Duodenal mucosa (tissue), 2 donors: ENCODE results near the gene MAP2.
"Not testable (repeated sequence)": the region's sequence is repeated elsewhere in the genome, so short reads cannot be mapped to it uniquely, and the experiment has no call there.

Experiments
- H3K27ac ChIP-seq: one replicate; pipeline ENCODE4 v1.7.0; 2013; ENCODE audit warnings: low read depth, low read length
- H3K27me3 ChIP-seq, 2 donors: one replicate each; pipeline ENCODE4 v1.7.0; 2013; ENCODE audit warnings: low read length in 2 of 2, control low read depth in 1 of 2; ENCODE audit not compliant: insufficient read depth in 2 of 2, control insufficient read depth in 1 of 2
- H3K36me3 ChIP-seq, 2 donors: one replicate each; pipeline ENCODE4 v1.7.0; 2013; ENCODE audit warnings: low read length in 2 of 2, control low read depth in 1 of 2; ENCODE audit not compliant: insufficient read depth in 2 of 2, control insufficient read depth in 1 of 2
- H3K4me1 ChIP-seq, 2 donors: one replicate each; pipeline ENCODE4 v1.7.0; 2013; ENCODE audit warnings: low read length in 2 of 2, control low read depth in 1 of 2; ENCODE audit not compliant: insufficient read depth in 2 of 2, control insufficient read depth in 1 of 2
- H3K4me3 ChIP-seq, 2 donors: one replicate each; pipeline ENCODE4 v1.7.0; 2013; ENCODE audit warnings: low read length in 2 of 2, low read depth in 1 of 2
- H3K9ac ChIP-seq, 2 donors: one replicate each; pipeline ENCODE4 v1.7.0; 2013; ENCODE audit warnings: low read length in 2 of 2, low read depth in 1 of 2
- H3K9me3 ChIP-seq, 2 donors: one replicate each; pipeline ENCODE4 v1.7.0; 2013; ENCODE audit warnings: low read length in 2 of 2, control low read depth in 1 of 2; ENCODE audit not compliant: control insufficient read depth in 1 of 2

MAP2 gene

DNA sequence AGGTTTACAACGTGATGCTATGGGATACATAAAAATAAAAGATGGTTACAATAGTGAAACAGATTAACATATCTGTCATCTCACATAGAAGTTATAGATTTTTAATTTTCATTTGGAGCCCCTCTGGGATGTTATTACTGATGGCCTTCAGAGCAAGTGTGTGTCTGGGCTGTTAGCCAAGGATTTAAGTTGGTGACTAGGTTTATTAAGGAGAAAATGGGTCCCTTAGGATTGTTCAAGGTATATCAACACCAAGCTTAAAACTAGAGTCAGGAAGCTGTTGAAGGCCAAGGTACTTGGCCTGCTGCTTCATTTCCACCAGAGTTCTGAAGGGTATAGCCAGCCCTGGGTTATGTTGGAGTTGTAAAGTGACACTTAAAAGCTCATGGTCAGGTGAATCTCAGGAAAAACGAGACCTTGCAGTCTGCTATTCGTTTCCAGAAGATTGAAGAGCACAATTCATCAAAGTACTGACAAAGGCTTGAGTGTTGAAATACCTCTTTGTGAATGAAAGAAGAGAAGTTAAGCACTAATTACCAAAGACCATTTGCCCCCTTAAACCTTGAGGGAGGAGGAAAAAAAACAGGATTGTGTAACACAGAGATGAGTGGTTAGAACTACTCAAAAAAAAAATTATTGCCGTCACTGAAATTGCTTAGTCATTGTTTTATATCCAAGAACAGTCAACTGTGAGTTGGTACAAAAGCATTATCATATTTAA, 48.4 kb downstream of the MAP2 start:
- no peaks in the 10 kb centered on the region for H3K9me3 ChIP-seq
- no peaks in the 10 kb centered on the region for H3K27me3 ChIP-seq
- no peak overlapping the region for H3K27ac ChIP-seq
- no peaks in the 10 kb centered on the region for H3K4me1 ChIP-seq
- H3K9ac ChIP-seq, result no peak overlapping the region
- H3K4me3 ChIP-seq, result no peak overlapping the region
- no peaks in the 10 kb centered on the region for H3K36me3 ChIP-seq

DNA sequence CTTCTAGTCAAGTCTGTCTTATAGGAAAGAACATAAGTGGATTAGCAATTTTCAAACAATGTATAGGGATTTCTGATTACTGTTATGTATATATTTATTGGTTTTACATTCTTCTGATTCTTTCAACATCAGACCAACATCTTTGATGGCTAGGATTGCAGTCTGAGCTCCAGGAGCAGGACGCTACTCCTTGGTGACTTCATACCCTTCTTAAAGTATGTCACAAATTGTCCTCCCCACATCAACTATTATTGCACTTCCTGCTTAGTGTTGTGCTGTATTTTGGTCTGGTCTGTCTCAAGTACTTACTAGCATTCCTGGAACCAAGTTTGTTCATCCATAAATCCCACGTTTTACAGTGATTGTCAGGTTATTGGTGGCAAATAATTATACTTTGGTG, 49.0 kb downstream of the MAP2 start:
- Histone ChIP-seq H3K9ac (no peak overlapping the region), H3K36me3 (no peaks in the 10 kb centered on the region), H3K4me3 (no peak overlapping the region), H3K4me1 (no peaks in the 10 kb centered on the region), H3K27me3 (no peaks in the 10 kb centered on the region), H3K9me3 (no peaks in the 10 kb centered on the region), H3K27ac (no peak overlapping the region)

DNA sequence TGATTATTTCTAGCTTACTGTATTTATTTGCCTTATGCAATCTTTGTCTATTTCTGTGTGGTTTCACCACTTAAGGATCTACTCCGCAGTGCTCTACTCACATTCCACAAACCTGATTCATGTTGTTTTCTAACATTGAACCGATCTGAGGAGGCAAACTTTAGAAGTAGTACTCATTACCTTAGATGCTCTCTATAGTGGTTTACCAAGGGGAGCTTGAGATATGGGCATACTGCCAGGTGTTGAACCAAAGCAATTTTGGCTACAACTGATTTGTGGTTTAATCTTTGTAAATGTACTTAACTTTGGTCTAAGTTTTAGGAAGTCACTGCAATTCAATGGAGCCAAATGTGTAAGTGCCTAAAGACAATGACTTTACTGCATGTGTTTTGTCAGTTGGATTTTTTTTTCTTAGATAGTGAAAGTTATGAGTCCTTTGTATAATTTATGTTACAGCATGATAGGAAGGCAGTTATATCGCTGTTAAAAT, 50.1 kb downstream of the MAP2 start:
- Histone ChIP-seq H3K9ac (no peak overlapping the region), H3K27ac (no peak overlapping the region), H3K36me3 (no peaks in the 10 kb centered on the region), H3K9me3 (no peaks in the 10 kb centered on the region), H3K4me3 (no peak overlapping the region), H3K4me1 (no peaks in the 10 kb centered on the region), H3K27me3 (no peaks in the 10 kb centered on the region)

DNA sequence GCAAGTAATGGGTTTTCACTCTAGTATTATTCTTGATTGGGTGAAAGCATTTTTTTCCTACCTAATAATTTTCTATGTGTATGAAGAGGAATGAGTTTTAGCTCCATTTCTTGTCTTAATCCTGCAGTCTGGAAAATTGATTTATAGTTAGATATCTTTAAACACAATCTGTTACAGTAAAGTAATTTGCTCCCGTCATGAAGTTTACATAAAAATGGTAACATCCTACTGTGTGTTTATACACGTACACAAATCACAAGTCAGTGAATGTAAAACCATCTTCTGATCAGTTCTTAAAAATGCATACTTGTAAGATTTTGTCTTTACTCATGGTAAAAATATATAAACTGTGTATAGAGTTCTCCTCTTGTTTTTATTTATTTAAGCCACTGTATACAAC, 51.1 kb downstream of the MAP2 start:
- no peak overlapping the region for H3K9ac ChIP-seq
- H3K27ac ChIP-seq, result no peak overlapping the region
- H3K4me1 ChIP-seq, result no peaks in the 10 kb centered on the region
- H3K36me3 ChIP-seq, result no peaks in the 10 kb centered on the region
- H3K27me3 ChIP-seq, result no peaks in the 10 kb centered on the region
- no peak overlapping the region for H3K4me3 ChIP-seq
- no peaks in the 10 kb centered on the region for H3K9me3 ChIP-seq

DNA sequence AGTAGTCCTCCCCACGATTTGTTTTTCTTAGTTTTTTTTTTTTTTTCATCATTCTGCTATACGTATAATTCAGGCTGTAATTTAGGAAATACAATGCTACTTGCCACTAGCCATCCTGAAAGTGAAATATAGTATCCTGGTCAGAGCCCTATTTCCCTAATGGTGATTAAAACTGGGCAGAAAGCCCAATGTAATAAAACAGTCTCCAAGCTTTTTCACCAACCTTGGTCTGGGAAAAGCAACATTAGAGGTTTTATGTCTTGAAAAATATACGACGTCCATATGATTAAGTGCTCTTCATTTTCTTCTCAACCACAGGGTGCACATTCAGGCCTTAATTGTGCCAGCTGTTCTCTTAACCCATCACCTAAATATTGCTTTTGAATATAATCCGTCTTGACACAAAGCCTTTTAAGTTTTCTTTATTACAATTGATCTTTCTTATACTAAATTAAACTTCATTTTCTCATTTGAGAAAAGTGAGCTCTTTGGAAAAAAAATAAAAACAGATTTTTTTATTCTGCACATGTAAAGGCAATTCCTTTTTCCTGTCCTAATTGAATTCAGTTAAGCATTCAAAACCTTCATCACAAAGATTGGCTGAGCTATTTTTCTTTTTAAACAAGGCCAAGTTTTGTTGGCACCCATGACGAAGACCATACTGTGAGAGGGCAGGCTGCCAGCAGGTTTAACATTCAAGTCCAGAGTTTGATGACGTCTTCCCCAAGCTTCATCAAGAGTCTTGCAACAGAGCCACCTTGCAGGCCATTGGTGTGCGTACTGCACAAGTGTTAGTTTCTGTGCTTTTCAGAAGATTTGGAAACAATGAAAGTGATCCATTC, 52.7 kb downstream of the MAP2 start:
- H3K27ac ChIP-seq, result no peak overlapping the region
- H3K36me3 ChIP-seq, result no peaks in the 10 kb centered on the region
- H3K4me3 ChIP-seq, result no peak overlapping the region
- no peaks in the 10 kb centered on the region for H3K27me3 ChIP-seq
- no peaks in the 10 kb centered on the region for H3K9me3 ChIP-seq
- H3K4me1 ChIP-seq, result no peaks in the 10 kb centered on the region
- H3K9ac ChIP-seq, result no peak overlapping the region

DNA sequence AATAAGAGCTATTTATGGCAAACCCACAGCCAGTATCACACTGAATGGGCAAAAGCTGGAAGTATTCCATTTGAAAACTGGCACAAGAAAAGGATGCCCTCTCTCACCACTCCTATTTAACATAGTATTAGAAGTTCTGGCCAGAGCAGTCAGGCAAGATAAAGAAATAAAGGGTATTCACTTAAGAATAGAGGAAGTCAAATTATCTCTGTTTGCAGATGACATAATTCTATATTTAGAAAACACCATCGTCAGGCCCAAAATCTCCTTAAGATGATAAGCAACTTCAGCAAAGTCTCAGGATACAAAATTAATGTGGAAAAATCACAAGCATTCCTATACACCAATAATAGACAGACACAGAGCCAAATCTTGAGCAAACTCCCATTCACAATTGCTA, 68.4 kb downstream of the MAP2 start:
- H3K36me3 ChIP-seq, H3K4me3 ChIP-seq, H3K9ac ChIP-seq, H3K4me1 ChIP-seq, H3K9me3 ChIP-seq, H3K27ac ChIP-seq, H3K27me3 ChIP-seq: not testable (repeated sequence)

DNA sequence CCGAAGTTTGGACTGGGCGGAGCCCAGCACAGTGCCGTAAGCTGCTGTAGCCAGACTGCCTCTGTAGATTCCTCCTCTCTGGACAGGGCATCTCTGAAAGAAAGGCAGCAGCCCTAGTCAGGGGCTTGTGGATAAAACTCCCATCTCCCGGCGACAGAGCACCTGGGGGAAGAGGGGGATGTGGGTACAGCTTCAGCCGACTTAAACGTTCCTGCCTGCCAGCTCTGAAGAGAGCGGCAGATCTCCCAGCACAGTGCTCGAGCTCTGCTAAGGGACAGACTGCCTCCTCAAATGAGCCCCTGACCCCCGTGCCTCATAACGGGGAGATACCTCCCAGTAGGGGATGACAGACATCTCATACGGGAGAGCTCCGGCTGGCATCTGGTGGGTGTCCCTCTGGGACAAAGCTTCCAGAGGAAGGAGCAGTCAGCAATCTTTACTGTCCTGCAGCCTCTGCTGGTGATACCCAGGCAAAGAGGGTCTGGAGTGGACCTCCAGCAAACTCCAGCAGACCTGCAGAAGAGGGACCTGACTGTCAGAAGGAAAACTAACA, 71.3 kb downstream of the MAP2 start:
- not testable (repeated sequence) for H3K9me3 ChIP-seq, H3K27ac ChIP-seq, H3K27me3 ChIP-seq, H3K9ac ChIP-seq, H3K4me1 ChIP-seq, H3K4me3 ChIP-seq, H3K36me3 ChIP-seq

DNA sequence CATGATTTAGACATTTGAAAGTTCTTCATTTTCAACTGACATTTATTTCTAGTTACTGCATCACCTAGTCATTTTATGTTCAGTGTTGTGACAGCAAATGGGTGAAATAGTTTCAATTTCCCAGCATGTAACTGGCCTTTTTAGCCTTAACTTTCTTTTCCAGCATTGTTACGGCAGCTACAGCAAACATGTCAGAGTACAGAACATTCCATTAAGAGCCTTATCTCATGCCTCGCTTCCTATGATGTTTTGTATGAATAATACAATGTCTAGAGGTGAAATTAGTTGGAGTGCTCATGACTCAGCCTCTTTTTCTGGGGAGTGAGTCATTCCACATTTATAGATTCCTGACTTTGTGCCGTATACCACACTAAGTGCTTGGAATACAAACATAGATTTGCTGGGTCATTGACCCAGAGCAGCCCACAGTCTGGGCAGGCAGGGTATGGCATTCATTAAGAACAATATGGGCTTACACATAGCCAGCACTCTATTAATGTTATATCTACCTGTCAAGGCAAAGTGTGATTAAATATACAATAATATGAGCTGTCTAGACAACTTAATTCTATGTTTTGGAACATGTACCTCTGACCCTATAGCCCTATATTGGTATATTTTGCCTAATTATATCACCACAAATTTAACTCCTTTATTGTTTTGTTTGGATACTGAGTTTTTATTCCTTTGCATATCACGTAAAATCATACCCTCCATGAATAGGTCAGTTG, 72.2 kb downstream of the MAP2 start:
- Histone ChIP-seq H3K4me1 (no peaks in the 10 kb centered on the region), H3K4me3 (no peak overlapping the region), H3K27me3 (no peaks in the 10 kb centered on the region), H3K36me3 (no peaks in the 10 kb centered on the region), H3K9ac (no peak overlapping the region), H3K9me3 (peaks cover 0 to 6% of the 10 kb centered on the region in 2 donors), H3K27ac (no peak overlapping the region)

DNA sequence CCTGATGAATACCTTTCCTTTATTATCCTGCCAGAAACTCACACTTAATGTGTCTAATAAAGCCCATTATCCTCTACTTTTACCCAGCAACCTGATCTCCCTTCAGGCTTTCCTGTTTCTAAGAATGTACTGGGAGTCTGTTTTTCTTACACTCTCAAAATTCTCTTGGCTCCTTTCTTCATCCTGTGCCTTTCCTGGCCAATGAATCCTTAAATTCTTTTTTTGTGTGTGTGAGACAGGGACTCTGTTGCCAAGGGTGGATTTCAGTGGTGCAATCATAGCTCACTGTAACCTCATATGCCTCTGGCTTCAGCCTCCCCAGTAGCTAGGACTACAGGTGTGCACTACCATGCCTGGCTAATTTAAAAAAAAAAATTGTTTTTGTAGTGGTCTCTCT, 72.7 kb downstream of the MAP2 start:
- Histone ChIP-seq H3K9me3 (peaks cover 0 to 6% of the 10 kb centered on the region in 2 donors), H3K4me1 (no peaks in the 10 kb centered on the region), H3K4me3 (no peak overlapping the region), H3K9ac (no peak overlapping the region), H3K27ac (no peak overlapping the region), H3K36me3 (no peaks in the 10 kb centered on the region), H3K27me3 (no peaks in the 10 kb centered on the region)

DNA sequence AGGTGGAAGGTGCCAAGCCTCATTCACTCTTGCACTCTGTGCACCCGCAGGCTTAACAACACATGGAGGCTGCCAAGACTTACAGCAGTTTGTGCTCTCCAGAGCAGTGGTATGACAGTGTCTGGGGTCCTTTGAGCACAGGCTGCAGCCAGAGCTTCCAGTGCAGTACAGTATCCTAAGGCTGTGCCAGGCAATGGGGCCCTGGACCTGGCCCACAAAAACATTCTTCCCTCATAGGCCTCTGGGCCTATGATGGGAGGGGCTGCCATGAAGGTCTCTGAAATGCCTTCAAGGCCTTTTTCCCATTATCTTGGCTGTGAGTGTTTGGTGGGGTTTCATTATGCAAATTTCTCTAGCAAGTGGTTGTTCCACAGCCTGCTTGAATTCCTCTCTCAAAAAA, 74.8 kb downstream of the MAP2 start:
- Histone ChIP-seq H3K27ac (no peak overlapping the region), H3K4me3 (no peak overlapping the region), H3K9ac (no peak overlapping the region), H3K36me3 (no peaks in the 10 kb centered on the region), H3K9me3 (peaks cover 0 to 6% of the 10 kb centered on the region in 2 donors), H3K27me3 (no peaks in the 10 kb centered on the region), H3K4me1 (no peaks in the 10 kb centered on the region)
